Prostate gland (tissue), 2 donors: ENCODE data around the gene ZCCHC14.

Source experiments
- POLR2A ChIP-seq: fragments of 450-650 bp; IDR thresholded peaks from one replicate; pipeline ENCODE4 v1.6.1; 2016; ENCODE audit warnings: antibody characterized with exemption, mild to moderate bottlenecking
- TF ChIP-seq, protein P1 (sequence below), 4 experiments: fragments of 200-600 bp in 2 of 4; fragments of 450-650 bp in 2 of 4; sonication (generic) in 2 of 4; IDR thresholded peaks; 1 replicate in 3 of 4; 2 replicates in 1 of 4; pipeline ENCODE4 v1.5.1; 2016 to 2019; ENCODE audit warnings: antibody characterized with exemption in 4 of 4, mild to moderate bottlenecking in 2 of 4, moderate library complexity in 2 of 4

DNA sequence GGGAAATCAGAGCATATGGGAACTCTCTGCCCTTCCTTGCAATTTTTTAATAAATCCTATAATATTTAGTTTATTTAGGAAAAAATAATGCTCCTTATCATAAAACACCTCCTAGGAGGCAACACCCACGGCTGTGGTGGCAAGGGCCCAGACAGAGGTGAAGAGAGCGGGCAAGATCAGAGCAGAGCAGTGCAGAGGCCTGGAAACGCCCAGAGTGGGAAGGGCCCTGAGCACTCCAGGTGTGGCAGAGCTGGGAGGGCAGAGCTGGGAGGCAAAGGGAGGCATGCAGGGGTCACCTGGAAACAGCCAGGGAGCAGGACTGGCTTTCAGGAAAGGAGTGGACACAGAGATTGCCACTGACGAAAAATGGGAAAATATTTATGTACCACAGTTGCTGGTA is 126.5 kb downstream of the ZCCHC14 start:
- TF ChIP-seq, protein P1, sequence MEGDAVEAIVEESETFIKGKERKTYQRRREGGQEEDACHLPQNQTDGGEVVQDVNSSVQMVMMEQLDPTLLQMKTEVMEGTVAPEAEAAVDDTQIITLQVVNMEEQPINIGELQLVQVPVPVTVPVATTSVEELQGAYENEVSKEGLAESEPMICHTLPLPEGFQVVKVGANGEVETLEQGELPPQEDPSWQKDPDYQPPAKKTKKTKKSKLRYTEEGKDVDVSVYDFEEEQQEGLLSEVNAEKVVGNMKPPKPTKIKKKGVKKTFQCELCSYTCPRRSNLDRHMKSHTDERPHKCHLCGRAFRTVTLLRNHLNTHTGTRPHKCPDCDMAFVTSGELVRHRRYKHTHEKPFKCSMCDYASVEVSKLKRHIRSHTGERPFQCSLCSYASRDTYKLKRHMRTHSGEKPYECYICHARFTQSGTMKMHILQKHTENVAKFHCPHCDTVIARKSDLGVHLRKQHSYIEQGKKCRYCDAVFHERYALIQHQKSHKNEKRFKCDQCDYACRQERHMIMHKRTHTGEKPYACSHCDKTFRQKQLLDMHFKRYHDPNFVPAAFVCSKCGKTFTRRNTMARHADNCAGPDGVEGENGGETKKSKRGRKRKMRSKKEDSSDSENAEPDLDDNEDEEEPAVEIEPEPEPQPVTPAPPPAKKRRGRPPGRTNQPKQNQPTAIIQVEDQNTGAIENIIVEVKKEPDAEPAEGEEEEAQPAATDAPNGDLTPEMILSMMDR (IDR thresholded peaks at IDR 0.05): no peak
- no peak for TF ChIP-seq POLR2A
